Mesenchymal stem cell (in vitro differentiated cells and primary cell): Measurements from ENCODE around the gene PBX2.

ENCODE experiments used
- DNase-seq: peaks from one replicate; pipeline ENCODE4 v3.0.0-alpha.2; 2013
- H2AFZ ChIP-seq: one replicate; pipeline ENCODE4 v1.6.1; 2013; ENCODE audit warnings: low read depth, mild to moderate bottlenecking, control low read depth, inconsistent platforms, low read length, moderate library complexity
- H2AK5ac ChIP-seq: 2 replicates; pipeline ENCODE4 v1.6.1; 2013; ENCODE audit warnings: low read length, moderate library complexity, mild to moderate bottlenecking, inconsistent platforms; ENCODE audit not compliant: severe bottlenecking
- H2BK120ac ChIP-seq: one replicate; pipeline ENCODE4 v1.6.1; 2013; ENCODE audit warnings: low read depth, mild to moderate bottlenecking, inconsistent platforms, low read length, moderate library complexity
- H2BK12ac ChIP-seq, 2 experiments: one replicate each; pipeline ENCODE4 v1.6.1; 2013; ENCODE audit warnings: inconsistent platforms in 2 of 2, low read length in 2 of 2, mild to moderate bottlenecking in 2 of 2, moderate library complexity in 2 of 2, control low read depth in 1 of 2
- H2BK15ac ChIP-seq: one replicate; pipeline ENCODE4 v1.6.1; 2013; ENCODE audit warnings: mild to moderate bottlenecking, low read depth, inconsistent platforms; ENCODE audit not compliant: poor library complexity, severe bottlenecking
- H2BK5ac ChIP-seq: 2 replicates; pipeline ENCODE4 v1.6.1; 2013; ENCODE audit warnings: low read depth, mild to moderate bottlenecking, low read length, control low read depth, inconsistent platforms; ENCODE audit not compliant: poor library complexity, severe bottlenecking
- H3K14ac ChIP-seq, 2 experiments: one replicate each; pipeline ENCODE4 v1.6.1; 2013; ENCODE audit warnings: inconsistent platforms in 2 of 2, low read length in 2 of 2, control low read depth in 1 of 2, mild to moderate bottlenecking in 1 of 2, moderate library complexity in 1 of 2
- H3K18ac ChIP-seq, 2 experiments: one replicate each; pipeline ENCODE4 v1.6.1; 2013; ENCODE audit warnings: inconsistent platforms in 2 of 2, low read length in 2 of 2, control low read depth in 1 of 2, low read depth in 1 of 2, mild to moderate bottlenecking in 1 of 2
- H3K23ac ChIP-seq, 2 experiments: one replicate each; pipeline ENCODE4 v1.6.1; 2013; ENCODE audit warnings: inconsistent platforms in 2 of 2, low read length in 2 of 2, mild to moderate bottlenecking in 2 of 2, moderate library complexity in 2 of 2, control low read depth in 1 of 2
- H3K27ac ChIP-seq: 2 replicates; pipeline ENCODE4 v1.5.1; 2013; ENCODE audit warnings: mild to moderate bottlenecking, moderate library complexity, low read length, control low read depth, inconsistent platforms; ENCODE audit not compliant: poor library complexity, severe bottlenecking
- H3K27me3 ChIP-seq, 2 experiments: 2 replicates each; pipeline versions ENCODE4 v1.6.1 to v1.7.0; 2013; ENCODE audit warnings: low read length in 2 of 2, mild to moderate bottlenecking in 2 of 2, moderate library complexity in 2 of 2, control low read depth in 1 of 2, inconsistent platforms in 1 of 2; ENCODE audit not compliant: control insufficient read depth in 1 of 2, insufficient read depth in 1 of 2
- H3K36me3 ChIP-seq, 2 experiments: 2 replicates each; pipeline versions ENCODE4 v1.6.1 to v1.7.0; 2013; ENCODE audit warnings: low read length in 2 of 2, control low read depth in 1 of 2, inconsistent platforms in 1 of 2, low read depth in 1 of 2, mild to moderate bottlenecking in 1 of 2; ENCODE audit not compliant: insufficient read depth in 2 of 2, control insufficient read depth in 1 of 2
- H3K4ac ChIP-seq, 2 experiments: one replicate each; pipeline ENCODE4 v1.6.1; 2013; ENCODE audit warnings: inconsistent platforms in 2 of 2, low read length in 2 of 2, mild to moderate bottlenecking in 2 of 2, moderate library complexity in 2 of 2, control low read depth in 1 of 2, low read depth in 1 of 2
- H3K4me1 ChIP-seq: 2 replicates; pipeline ENCODE4 v1.6.1; 2013; ENCODE audit warnings: low read depth, low read length, control low read depth; ENCODE audit not compliant: control insufficient read depth, insufficient read depth
- H3K4me2 ChIP-seq: 2 replicates; pipeline ENCODE4 v1.6.1; 2013; ENCODE audit warnings: low read length, mild to moderate bottlenecking, inconsistent platforms; ENCODE audit not compliant: poor library complexity, severe bottlenecking
- H3K4me3 ChIP-seq, 2 experiments: 2 replicates each; pipeline versions ENCODE4 v1.5.1 to v1.7.0; 2013; ENCODE audit warnings: low read length in 2 of 2, mild to moderate bottlenecking in 2 of 2, control low read depth in 1 of 2, low read depth in 1 of 2; ENCODE audit not compliant: insufficient read depth in 1 of 2
- H3K79me1 ChIP-seq: replicated peaks from 2 replicates; pipeline ENCODE4 v1.6.1; 2013; ENCODE audit warnings: mild to moderate bottlenecking, control low read depth, low read length, inconsistent platforms; ENCODE audit not compliant: poor library complexity, severe bottlenecking
- H3K9ac ChIP-seq: 2 replicates; pipeline ENCODE4 v1.7.0; 2013; ENCODE audit warnings: mild to moderate bottlenecking, low read length, moderate library complexity
- H3K9me3 ChIP-seq: 2 replicates; pipeline ENCODE4 v1.7.0; 2013; ENCODE audit warnings: mild to moderate bottlenecking, low read length; ENCODE audit not compliant: control insufficient read depth
- H4K8ac ChIP-seq: one replicate; pipeline ENCODE4 v1.6.1; 2013; ENCODE audit warnings: inconsistent platforms, mild to moderate bottlenecking, low read length, moderate library complexity
- H4K91ac ChIP-seq: one replicate; pipeline ENCODE4 v1.6.1; 2013; ENCODE audit warnings: mild to moderate bottlenecking, low read length, inconsistent platforms
- WGBS: methylation state at CpG from one replicate; pipeline ENCODE4 v1.1.7; 2013; ENCODE audit warnings: mixed read lengths; 5-methylcytosine and 5-hydroxymethylcytosine counted together

Gene PBX2

GRCh38 chr6:32218167-32218566, 28.2 kb upstream of the PBX2 start:
- H2AFZ ChIP-seq: no peak overlapping the region
- no peak for DNase-seq
- H2BK120ac ChIP-seq: no peak overlapping the region
- H4K8ac ChIP-seq: no peak overlapping the region
- H3K14ac ChIP-seq: no peak overlapping the region
- peaks cover 0 to 2% of the 10 kb centered on the region in 2 experiments for H3K36me3 ChIP-seq
- H4K91ac ChIP-seq: no peak overlapping the region
- no peak overlapping the region for H3K4ac ChIP-seq
- H2BK5ac ChIP-seq: no peak overlapping the region
- no peak overlapping the region for H3K9ac ChIP-seq
- no peak overlapping the region for H3K27ac ChIP-seq
- H3K79me1 ChIP-seq: no peaks in the 10 kb centered on the region
- 75% methylated on average over 7 of the region's 7 CpGs for WGBS
- H2BK12ac ChIP-seq: no peak overlapping the region
- no peak overlapping the region for H3K23ac ChIP-seq
- H3K27me3 ChIP-seq: peaks cover 48 to 66% of the 10 kb centered on the region in 2 experiments
- no peak overlapping the region for H3K18ac ChIP-seq
- H3K9me3 ChIP-seq: no peaks in the 10 kb centered on the region
- no peak overlapping the region for H3K4me2 ChIP-seq
- no peak overlapping the region for H3K4me3 ChIP-seq
- no peak overlapping the region for H2AK5ac ChIP-seq
- no peak overlapping the region for H2BK15ac ChIP-seq
- no peaks in the 10 kb centered on the region for H3K4me1 ChIP-seq

GRCh38 chr6:32216998-32217397, 27.0 kb upstream of the PBX2 start:
- Histone ChIP-seq H4K8ac (no peak overlapping the region), H3K4me2 (no peak overlapping the region), H3K4me3 (no peak overlapping the region), H3K9ac (no peak overlapping the region), H3K4ac (no peak overlapping the region), H3K79me1 (no peaks in the 10 kb centered on the region), H3K36me3 (peaks cover 0 to 2% of the 10 kb centered on the region in 2 experiments), H2BK15ac (no peak overlapping the region), H2AFZ (no peak overlapping the region), H3K9me3 (no peaks in the 10 kb centered on the region), H3K27ac (no peak overlapping the region), H3K27me3 (peaks cover 44 to 58% of the 10 kb centered on the region in 2 experiments), H2BK12ac (no peak overlapping the region), H4K91ac (no peak overlapping the region), H2BK5ac (no peak overlapping the region), H3K23ac (no peak overlapping the region), H2AK5ac (no peak overlapping the region), H2BK120ac (no peak overlapping the region), H3K4me1 (no peaks in the 10 kb centered on the region), H3K14ac (no peak overlapping the region), H3K18ac (no peak overlapping the region)
- no peak for DNase-seq
- 86% methylated on average over 11 of the region's 11 CpGs for WGBS

GRCh38 chr6:32216285-32216684, 26.3 kb upstream of the PBX2 start:
- Histone ChIP-seq H3K9me3 (no peaks in the 10 kb centered on the region), H3K4me2 (no peak overlapping the region), H3K4ac (no peak overlapping the region), H2BK15ac (no peak overlapping the region), H3K14ac (no peak overlapping the region), H2BK120ac (no peak overlapping the region), H2AK5ac (no peak overlapping the region), H4K91ac (no peak overlapping the region), H3K27me3 (peaks cover 44 to 51% of the 10 kb centered on the region in 2 experiments), H3K23ac (no peak overlapping the region), H3K9ac (no peak overlapping the region), H2BK5ac (no peak overlapping the region), H3K36me3 (peaks cover 0 to 2% of the 10 kb centered on the region in 2 experiments), H3K4me1 (no peaks in the 10 kb centered on the region), H2AFZ (no peak overlapping the region), H3K18ac (no peak overlapping the region), H3K79me1 (no peaks in the 10 kb centered on the region), H3K27ac (no peak overlapping the region), H2BK12ac (no peak overlapping the region), H3K4me3 (no peak overlapping the region), H4K8ac (no peak overlapping the region)
- WGBS: 89% methylated on average over 10 of the region's 10 CpGs
- no peak for DNase-seq

- Histone ChIP-seq H3K18ac (no peak overlapping the region), H3K14ac (no peak overlapping the region), H3K23ac (no peak overlapping the region), H2BK5ac (no peak overlapping the region), H3K36me3 (peaks cover 0 to 2% of the 10 kb centered on the region in 2 experiments), H4K8ac (no peak overlapping the region), H3K27ac (no peak overlapping the region), H3K4me2 (no peak overlapping the region), H2AFZ (no peak overlapping the region), H3K27me3 (peaks cover 44% of the 10 kb centered on the region in 2 experiments), H2BK120ac (no peak overlapping the region), H3K4me1 (no peaks in the 10 kb centered on the region), H2BK15ac (no peak overlapping the region), H4K91ac (no peak overlapping the region), H3K4ac (no peak overlapping the region), H3K9ac (no peak overlapping the region), H2AK5ac (no peak overlapping the region), H3K79me1 (no peaks in the 10 kb centered on the region), H3K4me3 (no peak overlapping the region), H2BK12ac (no peak overlapping the region), H3K9me3 (no peaks in the 10 kb centered on the region)
- no peak for DNase-seq
- 100% methylated on average over 4 of the region's 4 CpGs for WGBS
Observed at GRCh38 chr6:32215617-32216016, 25.6 kb upstream of the PBX2 start.
